Prostate gland (tissue), 2 donors: ENCODE data around the gene VAV2. TPM values are rescaled to one million over a fixed set of nuclear protein-coding genes. Genes with fewer than 3 reads are reported as not detected.

Source experiments
- DNase-seq: peaks from one replicate; pipeline ENCODE4 v3.0.0-alpha.2; 2019; ENCODE audit warnings: low spot score
- H3K27ac ChIP-seq, 2 donors: fragments of 200-600 bp; sonication (generic); 2 replicates each; pipeline ENCODE4 v1.5.1; 2017 to 2019
- H3K27me3 ChIP-seq: fragments of 200-600 bp; sonication (generic); replicated peaks from 2 replicates; pipeline ENCODE4 v1.5.1; 2019; ENCODE audit not compliant: insufficient read depth
- H3K36me3 ChIP-seq, 2 donors: fragments of 200-600 bp; sonication (generic); 1 replicate in 1 of 2; 2 replicates in 1 of 2; pipeline versions ENCODE4 v1.5.1 to v1.8.1; 2017 to 2019
- H3K4me1 ChIP-seq: fragments of 200-600 bp; sonication (generic); replicated peaks from 2 replicates; pipeline ENCODE4 v1.5.1; 2019
- H3K4me3 ChIP-seq, 2 donors: fragments of 200-600 bp; sonication (generic); 2 replicates each; pipeline ENCODE4 v1.5.1; 2017 to 2019
- H3K9me3 ChIP-seq: fragments of 200-600 bp; sonication (generic); 2 replicates; pipeline ENCODE4 v1.5.1; 2017
- CTCF ChIP-seq, 4 experiments: fragments of 200-600 bp in 2 of 4; fragments of 450-650 bp in 2 of 4; sonication (generic) in 2 of 4; IDR thresholded peaks; 1 replicate in 3 of 4; 2 replicates in 1 of 4; pipeline ENCODE4 v1.5.1; 2016 to 2019; ENCODE audit warnings: antibody characterized with exemption in 4 of 4, mild to moderate bottlenecking in 2 of 4, moderate library complexity in 2 of 4
- POLR2A ChIP-seq: fragments of 450-650 bp; IDR thresholded peaks from one replicate; pipeline ENCODE4 v1.6.1; 2016; ENCODE audit warnings: antibody characterized with exemption, mild to moderate bottlenecking
- POLR2AphosphoS5 ChIP-seq: sonication (generic); formaldehyde crosslinking; IDR thresholded peaks from one replicate; pipeline ENCODE4 v1.6.1; 2017; ENCODE audit warnings: antibody characterized with exemption
- WGBS: methylation state at CpG from one replicate; pipeline ENCODE4 v1.1.5; 2018; 5-methylcytosine and 5-hydroxymethylcytosine counted together
- intact Hi-C: fragments of 100-400 bp; cut with DNase I; formaldehyde crosslinking; loops from one replicate; pipeline ENCODE4 v1.14.2; 2022
- total RNA-seq, 2 donors: library from RNA; depleted of rRNA; stranded (reverse); fragments of >200 nt; gene quantifications; one replicate each; pipeline ENCODE4 v1.1.0, GENCODE V29; 2016

The VAV2 gene
- total RNA-seq, 2 donors from 2014 or later: 13.5 to 19.5 TPM

GRCh38 chr9:133890583-133890982 is 101.5 kb downstream of the VAV2 start:
- DNase-seq: no peak
- Histone ChIP-seq H3K27ac (no peak overlapping the region), H3K4me1 (peaks cover 3% of the 10 kb centered on the region), H3K36me3 (no peaks in the 10 kb centered on the region), H3K9me3 (no peaks in the 10 kb centered on the region), H3K4me3 (no peak overlapping the region), H3K27me3 (no peaks in the 10 kb centered on the region)
- intact Hi-C loops: no loop called here
- 99% methylated on average over 8 of the region's 8 CpGs for WGBS
- TF ChIP-seq POLR2AphosphoS5: no peak
- no peak for TF ChIP-seq CTCF (IDR thresholded peaks at IDR 0.05)
- TF ChIP-seq POLR2A: no peak

GRCh38 chr9:133889584-133890301 is 102.4 kb downstream of the VAV2 start:
- intact Hi-C loops: no loop called here
- TF ChIP-seq POLR2A (no peak), POLR2AphosphoS5 (no peak), CTCF (IDR thresholded peaks at IDR 0.05) (no peak)
- H3K4me3 ChIP-seq: no peak overlapping the region
- peaks cover 3% of the 10 kb centered on the region for H3K4me1 ChIP-seq
- DNase-seq: no peak
- H3K9me3 ChIP-seq: no peaks in the 10 kb centered on the region
- WGBS: 82% methylated on average over 24 of the region's 24 CpGs
- no peak overlapping the region for H3K27ac ChIP-seq
- no peaks in the 10 kb centered on the region for H3K27me3 ChIP-seq
- no peaks in the 10 kb centered on the region for H3K36me3 ChIP-seq

GRCh38 chr9:133888809-133889491 is 103.2 kb downstream of the VAV2 start:
- Histone ChIP-seq H3K4me1 (peaks cover 3% of the 10 kb centered on the region), H3K9me3 (no peaks in the 10 kb centered on the region), H3K36me3 (no peaks in the 10 kb centered on the region), H3K27ac (no peak overlapping the region), H3K27me3 (no peaks in the 10 kb centered on the region), H3K4me3 (no peak overlapping the region)
- no peak for DNase-seq
- 77% methylated on average over 25 of the region's 25 CpGs for WGBS
- no peak for TF ChIP-seq POLR2AphosphoS5
- intact Hi-C loops: no loop called here

GRCh38 chr9:133888048-133888808 is 103.9 kb downstream of the VAV2 start:
- no peak overlapping the region for H3K4me3 ChIP-seq
- H3K9me3 ChIP-seq: no peaks in the 10 kb centered on the region
- H3K27ac ChIP-seq: no peak overlapping the region
- H3K27me3 ChIP-seq: no peaks in the 10 kb centered on the region
- DNase-seq: no peak
- intact Hi-C loops: no loop called here
- no peak for TF ChIP-seq CTCF (IDR thresholded peaks at IDR 0.05)
- no peak for TF ChIP-seq POLR2A
- TF ChIP-seq POLR2AphosphoS5: no peak
- no peaks in the 10 kb centered on the region for H3K36me3 ChIP-seq
- H3K4me1 ChIP-seq: peaks cover 3% of the 10 kb centered on the region
- 67% methylated on average over 25 of the region's 25 CpGs for WGBS

- peaks cover 3% of the 10 kb centered on the region for H3K4me1 ChIP-seq
- H3K4me3 ChIP-seq: no peak overlapping the region
- no peaks in the 10 kb centered on the region for H3K9me3 ChIP-seq
- H3K27ac ChIP-seq: no peak overlapping the region
- no peak for TF ChIP-seq POLR2AphosphoS5
- TF ChIP-seq CTCF (IDR thresholded peaks at IDR 0.05): no peak
- TF ChIP-seq POLR2A: no peak
- DNase-seq: no peak
- WGBS: 92% methylated on average over 11 of the region's 18 CpGs
- H3K27me3 ChIP-seq: no peaks in the 10 kb centered on the region
- intact Hi-C loops: no loop called here
- no peaks in the 10 kb centered on the region for H3K36me3 ChIP-seq
These were observed 104.5 kb downstream of the VAV2 start for GRCh38 chr9:133887540-133888047.
